Inflammatory macrophage treated with lipopolysaccharide for 1 hour (primary cell): ENCODE data around the gene NT5DC3.

Experiments
- DNase-seq, 2 donors: peaks; one replicate each; pipeline ENCODE4 v3.0.0-alpha.2; 2020 to 2022

The NT5DC3 gene

DNA sequence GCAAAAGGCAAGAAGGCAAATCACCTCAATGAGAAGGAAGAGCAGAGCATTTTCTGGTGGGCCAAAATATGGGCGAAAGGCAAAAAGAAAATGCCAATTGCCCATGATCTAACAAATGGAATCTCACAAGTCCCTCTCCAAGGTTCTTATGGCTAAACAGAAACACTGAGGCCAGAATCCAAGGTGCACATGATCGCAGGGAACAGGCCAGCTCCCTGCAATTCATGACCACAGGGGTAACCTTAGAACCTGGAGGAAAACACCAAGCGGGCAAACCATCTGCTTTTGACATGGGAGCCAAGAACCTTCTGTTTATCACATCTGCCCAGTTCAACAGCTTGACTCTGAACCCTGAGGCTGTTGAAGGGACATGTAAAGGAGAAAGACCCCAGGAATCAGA, 60.0 kb downstream of the NT5DC3 start:
- no peak for DNase-seq

DNA sequence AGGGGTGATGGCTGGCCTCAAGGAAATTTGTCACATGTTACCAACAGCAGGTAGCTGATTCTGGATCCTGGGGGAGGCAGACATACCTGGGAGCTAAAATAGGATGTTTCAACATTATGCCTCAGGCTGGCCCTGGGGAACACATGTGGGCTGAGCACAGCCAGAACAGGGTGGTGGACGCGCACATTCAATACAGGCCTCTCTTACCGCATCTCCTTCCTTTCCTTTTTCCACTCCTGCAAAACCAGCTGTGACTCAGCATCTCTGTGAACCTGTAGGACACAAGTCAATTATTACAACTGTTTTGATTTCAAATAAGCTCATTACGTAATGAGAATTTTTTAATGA, 61.0 kb downstream of the NT5DC3 start:
- DNase-seq, result no peak

DNA sequence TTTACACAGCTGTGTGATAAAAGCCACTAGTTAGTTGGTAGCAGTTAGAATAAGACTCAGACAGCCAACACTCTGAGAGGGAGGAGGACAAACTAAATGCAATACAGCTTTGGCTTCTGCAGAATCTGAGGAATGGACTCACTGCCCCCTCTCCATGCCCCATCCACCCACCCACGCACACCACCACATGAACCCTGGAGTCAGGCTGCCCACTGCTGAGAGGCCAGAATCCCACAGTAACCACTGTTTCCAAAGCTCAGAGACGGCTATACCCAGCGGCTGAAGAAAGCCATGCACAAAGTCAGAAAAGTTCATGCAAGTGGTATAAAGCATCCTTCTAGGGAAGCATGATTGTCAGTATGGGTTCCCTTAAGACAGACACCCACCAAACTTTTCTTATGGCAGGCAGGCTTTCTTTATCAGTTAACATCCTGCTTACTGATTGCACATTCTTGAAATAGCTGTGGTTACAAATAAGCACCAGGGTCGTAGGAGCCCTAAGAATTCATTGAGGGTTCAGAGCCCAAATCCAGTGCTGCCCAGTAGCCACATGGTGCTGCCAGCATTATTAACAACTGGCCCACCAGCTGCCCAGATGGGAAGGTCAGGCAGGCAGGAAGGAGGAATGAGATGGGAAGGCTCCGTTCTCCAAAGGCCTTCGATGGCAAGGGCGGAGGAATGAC, 61.5 kb downstream of the NT5DC3 start:
- no peak for DNase-seq

DNA sequence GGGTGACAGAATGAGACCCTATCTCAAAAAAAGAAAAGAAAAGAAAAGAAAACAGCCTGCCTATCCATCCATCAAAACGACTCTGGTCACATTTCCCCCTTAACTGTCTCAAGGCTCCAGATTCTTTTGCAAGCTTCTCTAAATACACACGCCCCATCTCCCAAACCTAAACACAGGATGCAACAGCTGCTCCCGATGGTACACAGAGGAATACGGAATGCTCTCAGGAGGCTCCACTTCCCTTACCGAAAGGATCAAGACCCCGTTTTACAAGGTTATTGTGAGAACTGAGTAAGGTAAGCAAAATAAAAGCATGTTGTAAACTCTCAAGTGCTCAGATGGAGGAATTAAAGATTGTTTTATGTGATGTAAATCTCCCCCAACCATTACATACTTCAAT, 62.3 kb downstream of the NT5DC3 start:
- DNase-seq, result no peak

DNA sequence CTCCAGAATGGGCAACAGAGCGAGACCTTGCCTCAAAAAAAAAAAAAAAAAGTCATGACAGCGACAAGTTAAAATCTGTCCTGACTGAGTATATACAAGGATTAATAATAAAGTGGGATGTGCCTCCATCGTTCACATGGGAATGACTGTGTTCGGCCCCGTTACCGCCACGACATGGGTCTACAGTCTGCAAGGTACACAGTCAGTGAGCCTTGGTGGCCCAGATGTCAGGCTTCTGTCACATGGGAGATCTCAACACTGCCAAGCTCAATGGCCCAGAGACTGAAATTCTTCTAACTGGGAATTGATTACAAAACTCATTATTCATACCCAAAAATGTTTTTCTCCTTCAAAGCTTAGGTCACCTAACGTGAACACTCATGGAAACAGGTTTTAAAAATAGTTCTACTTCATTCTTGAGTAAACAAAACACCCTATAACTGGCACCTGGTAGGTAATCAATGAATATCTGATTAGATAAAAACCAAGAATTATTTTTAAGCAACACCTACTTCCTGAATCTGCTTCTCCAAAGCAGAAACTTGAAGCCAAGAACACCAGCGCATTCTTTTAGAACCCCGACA, 66.0 kb downstream of the NT5DC3 start:
- DNase-seq, result no peak

DNA sequence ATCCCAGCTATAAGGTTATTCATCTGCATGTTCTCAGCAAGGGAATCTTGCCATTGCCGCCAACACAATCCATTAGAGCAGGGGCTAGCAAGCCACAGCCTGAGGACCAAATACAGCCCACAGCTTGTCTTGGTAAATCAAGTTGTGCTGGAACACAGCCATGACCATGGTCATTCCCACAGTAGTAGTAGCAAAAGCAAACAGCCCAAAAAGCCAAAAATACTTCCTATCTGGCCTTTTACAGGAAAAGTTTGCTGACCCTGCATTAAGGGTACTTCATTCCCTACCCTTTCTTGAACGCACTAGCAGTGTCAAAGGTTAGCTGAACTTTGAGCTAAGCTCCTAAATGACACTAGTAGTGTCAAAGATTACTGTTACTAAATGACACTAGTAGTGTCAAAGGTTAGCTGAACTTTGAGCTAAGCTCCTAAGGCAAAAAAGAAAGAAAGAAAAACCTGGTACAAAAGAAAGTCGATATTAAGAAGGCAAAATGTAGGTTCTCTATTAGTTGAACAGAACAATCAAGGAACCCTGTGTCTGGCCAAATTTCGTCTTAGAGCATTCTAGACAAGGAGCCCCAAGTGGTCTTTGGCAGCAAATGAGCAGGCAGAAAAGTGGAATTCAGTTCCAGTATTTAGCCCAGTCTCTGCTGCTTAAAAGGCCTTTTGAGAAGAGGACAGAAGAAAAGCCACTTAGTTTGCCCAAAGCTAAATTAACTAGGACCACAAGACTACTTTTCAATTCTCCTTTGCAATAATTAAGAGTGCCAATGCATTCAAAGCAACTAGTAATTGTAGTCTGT, 67.7 kb downstream of the NT5DC3 start:
- no peak for DNase-seq

DNA sequence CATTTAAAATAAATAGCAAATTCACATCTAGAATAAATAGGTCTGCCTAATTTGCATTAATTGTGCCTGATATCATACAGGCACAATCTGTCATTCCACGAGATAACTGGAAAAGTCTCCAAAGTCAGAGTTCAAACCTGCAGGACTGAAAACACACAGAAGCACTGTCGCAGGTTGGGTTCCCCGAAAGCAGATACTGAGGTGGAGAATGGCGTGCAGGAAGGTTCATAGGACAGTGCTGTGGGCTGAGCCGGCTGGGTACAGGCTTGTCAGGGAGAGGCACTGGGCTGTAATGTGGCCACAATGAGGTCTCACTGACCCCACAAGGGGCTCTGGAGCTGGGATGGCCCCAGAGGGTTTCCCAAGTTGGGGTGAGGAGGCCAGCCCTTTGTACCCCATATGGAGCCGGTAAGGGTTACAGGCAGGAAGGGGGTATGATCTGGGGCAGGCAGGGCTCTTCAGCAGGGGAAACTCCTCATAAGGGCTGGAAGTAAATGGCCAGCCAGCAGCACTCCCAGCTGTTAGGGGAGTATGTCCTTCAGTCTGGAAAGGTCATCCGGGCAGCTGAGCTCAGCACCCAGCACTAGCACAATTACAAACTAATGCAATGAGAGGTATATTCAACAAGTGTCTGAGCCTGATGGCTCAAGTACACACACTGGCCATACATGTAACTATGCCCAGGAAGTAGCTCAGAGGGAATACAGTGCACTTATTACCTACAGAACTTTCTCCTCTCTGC, 68.5 kb downstream of the NT5DC3 start:
- DNase-seq, result no peak

DNA sequence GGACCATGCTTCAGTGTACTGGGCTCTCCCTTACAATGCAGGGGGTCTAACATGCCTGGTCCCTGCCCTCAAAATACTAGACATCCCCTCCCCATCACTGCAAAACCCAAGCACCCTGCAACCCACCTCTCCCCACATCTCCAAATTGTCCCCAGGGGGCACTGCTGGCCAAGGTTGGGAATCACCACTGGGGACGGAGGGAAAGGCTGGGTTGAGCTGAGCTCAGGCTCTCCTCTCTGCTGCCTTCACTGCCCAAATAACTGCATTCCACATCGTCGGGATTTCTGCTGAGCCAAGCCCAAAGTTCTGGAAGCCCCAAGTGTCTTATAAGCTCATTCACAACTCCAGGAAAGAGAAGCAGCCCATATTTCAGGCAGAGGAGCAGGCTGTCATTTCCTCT, 69.6 kb downstream of the NT5DC3 start:
- peak; percentile 13 to 54 for DNase-seq

DNA sequence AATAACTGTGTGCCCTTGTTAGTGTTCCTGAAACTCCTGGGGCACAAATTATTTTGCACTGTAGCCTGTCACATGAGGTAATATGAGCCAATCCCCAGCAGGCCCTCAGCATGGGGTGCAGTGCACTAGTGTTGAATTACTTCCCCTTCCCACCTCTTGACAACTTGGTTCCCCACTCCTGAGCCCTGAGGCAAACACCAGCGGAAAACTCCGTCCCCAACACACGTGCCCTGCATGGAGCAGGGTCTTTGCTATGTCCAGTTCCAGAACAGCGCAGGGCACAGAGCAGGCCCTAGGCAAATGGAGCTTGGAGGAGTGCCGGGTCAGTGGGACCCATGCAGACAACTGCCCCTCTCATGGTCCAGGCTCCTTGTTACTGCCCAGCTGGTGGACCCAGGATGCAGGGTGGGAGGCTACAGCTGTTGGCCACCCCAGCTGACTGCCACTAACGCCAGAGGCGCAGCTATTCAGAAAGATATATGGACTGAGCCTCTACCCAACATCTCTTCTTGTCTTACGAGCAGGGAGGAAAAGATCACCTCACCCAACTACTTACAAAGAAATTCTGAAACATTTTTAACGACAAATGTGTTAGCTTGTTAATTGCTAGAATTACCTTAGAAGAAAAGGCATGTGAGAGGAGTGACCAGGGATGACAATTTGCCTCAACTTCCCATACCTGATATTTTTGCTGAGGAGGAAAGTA, 71.6 kb downstream of the NT5DC3 start:
- DNase-seq, result peak in 1 of 2 donors; percentile 2

DNA sequence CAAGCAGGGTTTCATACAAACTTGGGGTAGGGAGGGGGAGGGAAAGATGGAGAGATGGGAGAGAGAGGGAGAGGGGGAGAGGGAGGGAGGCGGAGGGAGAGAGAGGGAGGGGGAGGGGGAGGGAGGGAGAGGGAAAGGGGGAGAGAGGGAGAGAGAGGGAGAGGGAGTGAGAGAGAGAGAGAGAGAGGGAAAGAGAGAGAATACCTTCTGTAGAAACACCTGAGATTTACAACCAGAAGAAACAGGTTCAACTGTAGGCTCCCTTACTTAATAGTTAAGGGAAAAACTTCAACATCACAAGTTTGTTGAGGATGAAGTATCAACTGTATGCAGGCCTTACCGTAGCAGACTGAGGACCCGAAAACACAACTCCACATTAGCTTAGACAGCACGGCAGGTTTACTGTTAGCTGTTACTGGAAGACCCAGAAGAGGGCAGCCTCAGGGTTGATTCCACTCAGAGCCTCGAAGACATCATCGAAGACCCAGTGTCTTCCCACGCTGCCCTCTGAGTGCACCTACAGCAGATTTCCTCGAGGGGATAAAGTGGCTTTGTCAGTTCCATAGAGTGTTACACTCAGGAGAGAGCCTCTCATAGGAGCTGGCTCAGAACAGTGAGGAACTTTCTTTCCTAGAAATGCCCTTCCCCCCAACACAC, 72.4 kb downstream of the NT5DC3 start:
- DNase-seq, result no peak

DNA sequence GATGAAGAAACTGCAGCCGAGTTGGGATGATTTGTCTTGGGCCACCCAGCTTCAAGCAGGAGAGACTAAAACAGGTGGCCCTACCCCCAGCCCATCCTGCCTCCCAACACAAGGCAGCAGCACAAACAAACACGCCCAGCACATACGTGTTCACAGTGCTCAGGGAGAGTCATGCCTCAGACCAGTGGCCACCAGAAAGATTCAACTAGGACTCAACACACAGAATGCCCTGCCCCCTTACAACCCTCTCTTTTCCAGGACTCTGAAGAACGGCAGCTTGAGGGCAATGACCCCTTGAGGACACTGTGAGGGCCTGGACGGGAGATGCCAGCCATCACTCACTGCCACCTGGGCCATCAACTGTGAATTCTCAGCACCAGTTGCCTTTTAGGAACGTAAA, 75.0 kb downstream of the NT5DC3 start:
- DNase-seq, result no peak

DNA sequence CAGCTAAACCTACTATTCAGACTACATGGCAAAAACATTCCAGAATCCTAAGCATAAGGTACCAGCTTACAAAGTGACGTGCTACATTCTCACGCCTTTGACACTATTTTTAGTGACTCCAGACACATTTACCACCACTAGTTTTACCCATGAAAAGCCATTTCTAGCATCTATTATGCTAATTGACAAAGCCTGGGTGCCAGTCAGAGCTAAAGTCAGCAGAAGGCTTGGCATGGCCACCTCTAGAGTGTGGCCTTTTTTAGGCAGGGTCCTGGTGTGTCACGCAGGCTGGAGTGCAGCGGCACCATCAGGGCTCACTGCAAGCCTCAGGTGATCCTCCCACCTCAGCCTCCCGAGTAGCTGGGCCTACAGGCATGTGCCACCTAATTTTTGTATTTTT, 75.7 kb downstream of the NT5DC3 start:
- DNase-seq, result no peak

DNA sequence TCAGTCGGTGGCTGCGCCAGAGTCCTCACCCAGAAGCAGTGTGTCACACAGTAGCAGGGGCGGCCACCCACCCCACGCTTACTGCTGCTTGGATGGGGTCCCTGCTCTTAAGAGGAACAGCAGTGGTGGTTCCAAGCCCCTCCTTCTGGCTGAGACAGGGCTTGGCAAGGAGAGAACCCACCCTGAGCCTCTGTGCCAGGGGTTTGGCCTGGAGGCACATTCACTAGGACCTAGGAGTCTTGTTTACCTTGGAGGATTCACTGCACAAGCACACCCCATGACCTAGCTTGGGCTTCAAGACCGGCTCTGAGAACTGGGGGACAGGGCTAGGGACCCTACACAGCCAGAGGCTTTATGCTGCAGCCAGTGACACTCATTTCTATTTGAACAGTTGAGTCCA, 78.6 kb downstream of the NT5DC3 start:
- no peak for DNase-seq

DNA sequence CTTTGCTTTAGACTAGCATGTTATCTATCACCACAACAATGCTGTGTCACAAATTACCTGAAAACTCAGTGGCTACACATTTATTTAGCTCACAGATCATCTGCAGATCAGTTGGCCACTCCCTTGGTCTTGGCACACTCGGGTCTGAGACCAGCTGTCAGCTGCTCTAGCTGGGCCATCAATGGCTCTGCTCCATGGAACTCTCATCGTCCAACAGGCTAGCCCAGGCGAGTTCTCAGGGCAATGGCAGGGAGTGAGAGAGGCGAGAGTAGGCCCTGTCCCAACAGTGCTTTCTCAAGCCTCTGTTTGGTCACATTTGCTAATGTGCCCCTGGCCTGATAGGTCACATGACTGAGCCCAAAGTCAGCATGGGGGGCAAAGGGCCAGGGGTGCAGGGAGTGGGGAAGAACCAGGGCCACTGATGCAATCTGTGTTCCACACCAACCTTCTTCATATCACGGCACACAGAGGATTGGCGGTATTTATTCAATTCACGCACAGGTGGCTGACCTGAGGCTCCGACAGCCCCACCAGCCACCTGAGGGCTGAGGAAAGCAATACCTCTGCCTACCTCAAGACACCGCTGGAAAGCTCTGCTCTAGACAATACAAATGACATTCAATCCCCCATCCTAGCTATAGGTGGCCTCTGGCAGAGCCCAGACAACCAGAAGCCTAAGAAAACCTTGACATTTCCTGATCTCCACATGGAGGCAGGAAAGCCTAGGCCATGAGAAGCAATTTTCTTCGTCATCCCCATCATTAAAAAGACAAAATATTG, 82.5 kb downstream of the NT5DC3 start:
- no peak for DNase-seq

DNA sequence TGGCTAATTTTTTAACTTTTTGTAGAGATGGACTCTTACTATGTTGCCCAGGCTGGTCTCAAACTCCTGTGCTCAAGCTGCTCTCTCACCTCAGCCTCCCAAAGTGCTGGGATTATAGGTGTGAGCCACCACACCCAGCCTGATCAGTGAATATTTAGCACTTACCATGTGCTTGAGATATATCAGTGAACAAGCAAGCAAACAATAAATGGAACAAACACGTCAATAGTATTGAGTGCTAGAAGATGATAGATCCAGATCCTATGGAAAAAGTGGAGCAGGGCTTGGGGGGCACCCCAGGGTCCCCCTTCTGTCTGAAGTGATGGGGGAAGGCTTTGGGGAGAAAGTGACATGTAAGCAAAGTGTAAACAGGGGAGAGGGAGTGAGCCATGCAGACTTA, 83.8 kb downstream of the NT5DC3 start:
- no peak for DNase-seq

DNA sequence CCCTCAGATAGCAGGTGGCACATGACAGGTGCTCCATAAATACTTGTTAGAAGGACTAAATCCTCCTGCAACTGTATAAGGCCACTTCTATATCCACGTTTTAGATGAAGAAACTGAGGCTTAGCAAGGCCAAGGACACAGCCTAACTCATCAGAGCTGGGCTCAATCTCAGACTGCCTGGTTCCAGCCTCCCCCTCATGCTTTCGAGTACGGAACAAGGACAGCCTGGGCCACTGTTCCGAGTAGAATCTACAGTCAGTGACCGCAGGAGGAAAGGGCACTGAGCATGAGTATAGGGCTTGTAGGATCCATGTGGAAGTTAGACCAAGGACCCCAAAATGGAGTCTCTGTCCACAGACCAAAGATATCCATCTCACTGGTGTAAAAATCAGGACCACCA, 84.6 kb downstream of the NT5DC3 start:
- DNase-seq, result no peak

DNA sequence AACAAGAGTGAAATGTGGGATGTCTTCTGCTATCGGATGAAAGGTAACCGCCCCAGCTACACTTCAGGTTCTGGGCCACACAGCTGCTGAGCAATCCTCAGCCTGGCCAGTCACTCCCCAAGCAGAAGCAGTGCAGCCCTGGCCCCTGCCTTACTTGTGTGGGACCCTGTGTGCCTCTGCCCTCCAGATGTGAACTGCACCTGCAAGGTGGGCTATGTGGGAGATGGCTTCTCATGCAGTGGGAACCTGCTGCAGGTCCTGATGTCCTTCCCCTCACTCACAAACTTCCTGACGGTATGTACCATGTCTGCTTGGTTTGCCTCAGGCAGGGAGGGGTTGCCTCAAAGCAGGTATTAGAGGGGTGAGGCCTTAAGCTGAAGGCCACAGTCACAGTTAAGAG, 85.6 kb downstream of the NT5DC3 start:
- no peak for DNase-seq

DNA sequence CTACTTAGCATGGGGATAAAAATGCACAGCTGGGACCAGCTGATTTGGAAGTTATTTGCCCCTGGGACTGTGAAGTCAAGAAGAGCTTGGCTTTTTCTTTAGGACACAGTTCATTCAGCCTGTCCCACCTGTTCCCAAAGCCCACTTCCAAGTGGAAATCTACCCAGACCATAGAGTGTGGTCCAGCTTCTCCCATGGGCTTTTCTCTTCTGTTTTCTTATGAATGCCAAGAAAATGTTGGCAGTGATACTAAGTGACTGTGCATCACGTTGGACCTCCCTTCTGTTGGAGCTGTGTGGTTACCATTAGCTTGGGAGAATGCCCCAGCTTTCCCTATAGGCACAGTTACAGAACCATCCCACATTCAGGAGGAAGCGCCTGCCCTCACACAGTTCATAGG, 89.4 kb downstream of the NT5DC3 start:
- no peak for DNase-seq

DNA sequence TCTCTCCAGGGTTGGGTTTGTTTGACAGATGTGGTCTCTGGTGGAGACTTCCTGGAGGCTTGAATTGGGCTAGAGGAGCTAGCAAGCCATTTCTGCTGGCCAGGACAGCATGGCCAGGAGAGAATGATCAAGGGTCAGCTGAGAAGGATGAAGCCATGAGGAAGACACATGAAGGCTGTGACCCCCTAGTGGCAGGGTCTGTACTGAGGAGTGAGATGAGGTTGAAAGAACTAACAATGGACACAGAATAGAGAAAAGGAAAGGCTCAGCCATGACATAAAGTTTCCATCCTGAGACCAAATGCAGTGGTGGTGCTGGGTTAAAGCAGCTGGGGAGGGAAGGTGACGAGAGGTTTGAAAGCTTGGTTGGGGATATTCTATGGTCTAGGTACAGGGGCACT, 89.9 kb downstream of the NT5DC3 start:
- DNase-seq, result no peak

DNA sequence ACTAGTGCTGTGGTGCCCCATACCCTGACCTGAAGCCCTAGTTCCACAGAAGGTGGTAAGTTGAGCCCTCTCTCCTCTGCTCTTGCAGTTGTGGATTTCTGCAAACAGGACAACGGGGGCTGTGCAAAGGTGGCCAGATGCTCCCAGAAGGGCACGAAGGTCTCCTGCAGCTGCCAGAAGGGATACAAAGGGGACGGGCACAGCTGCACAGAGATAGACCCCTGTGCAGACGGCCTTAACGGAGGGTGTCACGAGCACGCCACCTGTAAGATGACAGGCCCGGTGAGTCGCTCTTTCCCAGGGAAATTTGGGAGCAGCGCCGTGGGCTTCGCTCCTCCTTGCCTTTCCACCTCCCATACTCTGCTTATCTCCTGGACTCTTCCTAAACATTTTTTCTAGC, 92.2 kb downstream of the NT5DC3 start:
- no peak for DNase-seq

DNA sequence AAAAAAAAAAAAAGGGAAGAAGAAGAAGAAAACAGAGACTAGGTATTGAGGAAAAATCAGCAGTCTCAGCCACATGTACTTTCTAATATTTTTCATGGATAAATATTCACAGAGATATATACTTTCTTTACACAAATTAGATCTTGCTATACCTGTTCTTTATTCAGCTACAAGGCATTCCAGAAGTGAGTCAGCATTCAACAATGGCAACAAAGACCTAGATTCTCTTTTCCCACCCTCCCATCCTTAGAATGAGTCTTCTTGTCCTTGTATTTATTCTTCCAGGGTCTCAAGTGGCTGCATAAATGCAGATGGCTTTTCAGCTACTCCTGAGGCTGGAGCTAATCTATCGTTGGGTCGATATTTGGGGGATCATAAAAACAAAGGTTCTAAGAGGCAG, 93.0 kb downstream of the NT5DC3 start:
- DNase-seq, result no peak

DNA sequence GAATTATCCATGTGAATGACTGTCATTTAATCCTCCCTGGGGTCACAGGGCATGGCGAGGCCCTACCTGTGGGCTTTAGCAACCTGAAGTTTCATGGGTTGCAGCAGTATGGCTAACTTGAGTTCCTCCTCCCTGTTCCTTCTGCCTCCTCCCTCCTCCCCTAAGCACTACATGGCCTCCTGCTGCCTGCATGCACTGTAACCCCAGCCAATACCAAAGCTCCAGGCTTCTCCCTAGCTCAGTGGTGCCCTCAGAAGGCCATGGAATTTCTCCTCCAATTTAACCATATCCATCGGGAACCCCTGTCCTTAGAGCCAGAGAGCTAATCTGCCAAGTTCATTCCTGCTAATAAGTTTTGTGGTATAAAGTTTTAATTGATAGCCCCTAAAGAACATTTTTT, 95.1 kb downstream of the NT5DC3 start:
- DNase-seq, result no peak
